Stimulated activated naive CD8-positive, alpha-beta T cell treated with anti-CD3 and anti-CD28 coated beads, Interleukin-15, amount 100 ng/mL, for 72 hours (primary cell): ENCODE results near the gene PRKG2.

Experiments used
- ATAC-seq: fragments of 150-1000 bp; cut with Tn5 transposase; 2 replicates; pipeline ENCODE4 v1.10.0; 2021; ENCODE audit warnings: mild to moderate bottlenecking, moderate library complexity
- DNase-seq, 2 donors: peaks; one replicate each; pipeline ENCODE4 v3.0.0; 2021 to 2022
- H3K27ac Mint-ChIP-seq, 2 donors: one replicate each; pipeline ENCODE4 v1.8.0; 2022; ENCODE audit warnings: mild to moderate bottlenecking in 2 of 2, mixed read lengths in 2 of 2, moderate library complexity in 2 of 2
- H3K27me3 Mint-ChIP-seq: one replicate; pipeline ENCODE4 v1.8.0; 2022; ENCODE audit warnings: mixed read lengths
- H3K4me1 Mint-ChIP-seq: one replicate; pipeline ENCODE4 v1.8.0; 2022; ENCODE audit warnings: mild to moderate bottlenecking, mixed read lengths
- H3K4me3 Mint-ChIP-seq, 2 donors: one replicate each; pipeline ENCODE4 v1.8.0; 2022; ENCODE audit warnings: mild to moderate bottlenecking in 2 of 2, mixed read lengths in 2 of 2, moderate library complexity in 1 of 2
- H3K9me3 Mint-ChIP-seq, 2 donors: one replicate each; pipeline ENCODE4 v1.8.0; 2022; ENCODE audit warnings: mixed read lengths in 2 of 2

The PRKG2 gene

DNA sequence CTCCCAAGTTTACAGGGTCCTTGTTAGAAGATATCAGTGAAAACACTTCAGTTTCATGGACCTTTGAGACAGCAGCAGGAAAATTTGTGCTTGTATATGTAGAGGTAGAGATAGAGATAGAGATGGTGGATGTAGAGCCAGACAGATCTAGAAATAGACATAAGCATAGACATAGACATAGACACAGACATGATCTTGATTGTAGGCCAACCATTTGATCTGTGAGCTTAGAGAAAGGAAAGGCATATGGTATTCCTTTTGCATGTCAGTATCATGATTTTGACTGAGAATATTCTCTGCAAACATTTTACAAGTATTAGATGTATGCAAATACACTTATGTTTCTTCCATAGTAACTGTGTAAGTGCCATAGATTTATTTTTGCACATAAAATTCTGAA, 65.0 kb downstream of the PRKG2 start:
- H3K27ac Mint-ChIP-seq, result no peak overlapping the region
- ATAC-seq, result no peak
- no peaks in the 10 kb centered on the region for H3K27me3 Mint-ChIP-seq
- H3K4me3 Mint-ChIP-seq, result no peak overlapping the region
- H3K4me1 Mint-ChIP-seq, result peaks cover 5% of the 10 kb centered on the region
- DNase-seq, result no peak
- no peaks in the 10 kb centered on the region for H3K9me3 Mint-ChIP-seq

DNA sequence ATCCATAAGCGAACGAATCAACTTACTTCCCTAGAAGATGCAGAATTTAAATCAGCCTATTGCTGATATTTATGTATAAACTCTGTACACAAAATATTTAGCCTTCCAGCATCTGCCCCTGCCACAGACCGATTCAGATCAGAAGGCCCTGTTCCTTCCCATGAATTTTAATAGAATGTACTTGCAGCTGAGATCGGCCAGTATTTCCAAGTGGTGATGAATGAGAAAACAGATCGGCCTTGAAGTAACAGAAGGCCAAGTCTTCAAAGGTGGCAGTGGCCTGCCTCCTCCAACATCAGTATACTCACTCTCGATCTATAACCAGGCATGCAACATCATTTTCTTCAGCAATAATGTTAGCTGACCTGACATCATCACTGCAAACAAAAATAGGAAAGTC, 66.4 kb downstream of the PRKG2 start:
- DNase-seq (no peak), ATAC-seq (no peak)
- Mint-ChIP-seq H3K27ac (peak overlapping the region in 1 of 2 donors; percentile 40), H3K4me3 (no peak overlapping the region), H3K4me1 (peaks cover 3% of the 10 kb centered on the region), H3K9me3 (no peaks in the 10 kb centered on the region), H3K27me3 (no peaks in the 10 kb centered on the region)

DNA sequence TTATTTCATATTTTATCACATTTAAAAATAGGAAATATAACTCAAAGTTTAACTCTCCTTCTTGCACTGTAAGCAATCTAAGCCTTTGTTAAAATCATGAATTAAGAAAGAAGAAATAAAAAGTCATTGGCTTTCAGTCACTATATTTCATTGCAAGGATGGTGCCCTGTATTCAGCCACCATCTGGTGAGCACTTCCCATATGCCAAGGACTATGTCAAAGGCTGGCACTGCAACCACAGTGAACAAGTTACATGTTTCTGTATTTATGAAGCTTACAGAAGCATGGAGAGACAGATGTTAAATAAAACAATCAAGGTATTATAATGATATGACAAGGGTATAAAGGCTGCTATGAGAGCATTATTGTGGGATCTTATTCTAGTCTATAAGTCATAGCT, 68.6 kb downstream of the PRKG2 start:
- H3K9me3 Mint-ChIP-seq, result no peaks in the 10 kb centered on the region
- DNase-seq, result no peak
- no peaks in the 10 kb centered on the region for H3K4me1 Mint-ChIP-seq
- H3K4me3 Mint-ChIP-seq, result no peak overlapping the region
- no peak for ATAC-seq
- no peaks in the 10 kb centered on the region for H3K27me3 Mint-ChIP-seq
- H3K27ac Mint-ChIP-seq, result no peak overlapping the region

DNA sequence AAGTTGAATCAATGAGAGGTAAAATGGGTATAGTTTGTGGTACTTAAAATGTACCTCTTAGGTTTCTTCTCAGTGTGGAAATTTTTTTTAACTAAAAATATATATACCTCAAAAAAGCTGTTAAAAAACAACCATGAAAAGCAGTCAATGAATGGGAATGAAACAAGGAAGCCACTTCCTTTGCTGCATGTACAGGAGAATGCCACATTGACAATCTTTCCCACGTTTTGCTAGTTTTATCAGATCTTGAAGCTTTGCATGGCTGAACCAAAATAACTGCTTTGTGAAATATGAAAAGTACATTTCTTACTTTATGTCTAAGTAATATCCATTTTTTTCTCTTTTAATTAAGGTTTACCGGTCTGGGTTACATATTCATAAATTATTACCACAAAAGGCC, 71.8 kb downstream of the PRKG2 start:
- H3K4me3 Mint-ChIP-seq, result no peak overlapping the region
- ATAC-seq, result no peak
- H3K27ac Mint-ChIP-seq, result no peak overlapping the region
- no peaks in the 10 kb centered on the region for H3K9me3 Mint-ChIP-seq
- H3K27me3 Mint-ChIP-seq, result no peaks in the 10 kb centered on the region
- no peaks in the 10 kb centered on the region for H3K4me1 Mint-ChIP-seq
- no peak for DNase-seq

DNA sequence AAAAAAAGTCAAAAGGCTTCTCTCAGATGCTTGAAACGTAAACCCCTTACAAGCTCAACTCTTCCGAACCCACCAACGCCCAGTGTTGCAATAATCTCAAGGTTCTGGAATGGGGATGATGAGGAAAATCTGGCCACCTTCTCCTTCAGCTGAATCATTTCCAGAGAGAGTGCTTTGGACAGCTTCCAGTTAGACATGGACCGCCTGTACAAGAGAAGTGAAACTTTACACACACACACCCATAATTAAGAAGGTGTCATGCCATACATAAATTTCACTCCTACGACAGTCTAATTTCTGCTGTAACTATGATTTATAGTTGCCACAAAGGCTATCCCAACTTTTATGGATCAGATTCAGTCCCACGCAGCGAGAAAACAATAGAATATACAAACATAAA, 72.3 kb downstream of the PRKG2 start:
- ATAC-seq (no peak), DNase-seq (no peak)
- no peak overlapping the region for H3K27ac Mint-ChIP-seq
- no peaks in the 10 kb centered on the region for H3K4me1 Mint-ChIP-seq
- no peak overlapping the region for H3K4me3 Mint-ChIP-seq
- H3K27me3 Mint-ChIP-seq, result no peaks in the 10 kb centered on the region
- no peaks in the 10 kb centered on the region for H3K9me3 Mint-ChIP-seq

DNA sequence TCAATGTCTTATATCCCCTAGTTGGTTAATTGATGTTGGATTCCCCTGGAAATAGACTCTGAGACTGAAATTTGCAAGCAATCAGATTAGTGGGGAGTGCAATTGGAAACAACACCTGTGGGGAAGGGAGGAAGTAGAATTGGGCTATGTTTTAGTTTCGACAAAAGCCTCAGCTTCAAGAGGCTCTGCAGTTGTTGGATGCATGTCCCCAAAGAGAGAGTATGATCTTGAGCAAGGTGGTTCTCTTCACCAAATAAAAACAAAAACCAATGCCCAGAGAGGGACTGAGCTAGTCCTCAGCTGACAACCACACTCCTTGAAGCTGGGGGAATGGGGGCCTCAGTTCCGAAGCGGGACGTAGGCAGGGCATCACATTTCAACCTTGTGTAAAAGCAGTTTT, 77.1 kb downstream of the PRKG2 start:
- DNase-seq (no peak), ATAC-seq (no peak)
- no peaks in the 10 kb centered on the region for H3K27me3 Mint-ChIP-seq
- no peak overlapping the region for H3K4me3 Mint-ChIP-seq
- H3K27ac Mint-ChIP-seq, result no peak overlapping the region
- H3K4me1 Mint-ChIP-seq, result no peaks in the 10 kb centered on the region
- no peaks in the 10 kb centered on the region for H3K9me3 Mint-ChIP-seq

DNA sequence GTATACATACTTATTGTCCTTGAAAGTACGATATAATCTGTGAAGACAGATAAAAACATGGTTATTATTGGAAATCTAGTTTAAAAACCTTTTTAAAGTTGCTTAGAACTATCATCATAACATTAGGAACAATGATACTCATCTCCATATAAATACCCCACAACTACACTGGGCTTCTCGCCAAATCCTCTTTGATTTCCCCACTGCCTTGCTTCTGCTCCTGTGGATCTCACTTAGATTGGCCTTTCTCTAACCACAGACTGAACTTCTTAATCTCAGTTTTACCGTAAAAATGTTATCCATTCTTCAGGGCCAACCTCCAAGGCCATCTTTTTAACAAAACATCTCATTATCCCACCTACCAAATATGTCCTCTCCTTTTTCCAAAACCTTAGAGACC, 77.6 kb downstream of the PRKG2 start:
- Mint-ChIP-seq H3K9me3 (no peaks in the 10 kb centered on the region), H3K27ac (no peak overlapping the region), H3K4me3 (no peak overlapping the region), H3K27me3 (no peaks in the 10 kb centered on the region), H3K4me1 (no peaks in the 10 kb centered on the region)
- no peak for DNase-seq
- ATAC-seq, result no peak

DNA sequence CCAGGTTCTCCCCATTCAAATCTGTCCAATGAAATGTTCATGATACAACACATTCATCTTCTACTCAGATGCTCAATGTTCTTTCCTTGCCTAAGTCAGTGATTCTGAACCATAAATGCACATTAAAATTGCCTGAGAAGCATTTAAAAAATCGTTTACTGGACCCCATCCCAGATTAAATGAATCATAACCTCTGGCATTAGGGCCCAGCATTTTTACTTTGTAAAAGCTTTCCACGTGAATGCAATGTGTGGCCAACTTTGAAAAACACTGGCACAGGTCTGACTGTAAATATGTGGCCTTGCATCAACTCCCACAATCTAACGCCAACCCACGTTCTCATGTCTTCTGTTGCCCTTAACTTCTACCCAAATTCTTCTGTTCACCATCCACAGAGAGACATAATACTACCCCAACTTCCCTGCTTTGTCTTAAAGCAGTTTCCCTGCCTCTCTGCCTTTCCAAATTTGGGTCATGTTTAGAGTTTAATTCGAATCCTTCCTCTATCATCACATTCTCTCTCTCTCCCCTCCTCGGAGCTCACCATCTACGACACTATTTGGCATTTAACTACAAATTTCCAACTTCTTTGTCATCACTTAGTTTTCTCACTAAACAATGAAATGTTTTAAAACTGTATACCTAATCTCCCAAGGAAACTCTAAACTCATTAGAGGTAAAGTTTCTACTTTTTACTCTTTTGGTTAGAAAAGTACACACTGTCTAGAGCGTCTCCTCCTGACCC, 78.7 kb downstream of the PRKG2 start:
- Mint-ChIP-seq H3K4me3 (no peak overlapping the region), H3K27ac (no peak overlapping the region), H3K4me1 (no peaks in the 10 kb centered on the region), H3K27me3 (no peaks in the 10 kb centered on the region), H3K9me3 (no peaks in the 10 kb centered on the region)
- no peak for ATAC-seq
- DNase-seq, result no peak

DNA sequence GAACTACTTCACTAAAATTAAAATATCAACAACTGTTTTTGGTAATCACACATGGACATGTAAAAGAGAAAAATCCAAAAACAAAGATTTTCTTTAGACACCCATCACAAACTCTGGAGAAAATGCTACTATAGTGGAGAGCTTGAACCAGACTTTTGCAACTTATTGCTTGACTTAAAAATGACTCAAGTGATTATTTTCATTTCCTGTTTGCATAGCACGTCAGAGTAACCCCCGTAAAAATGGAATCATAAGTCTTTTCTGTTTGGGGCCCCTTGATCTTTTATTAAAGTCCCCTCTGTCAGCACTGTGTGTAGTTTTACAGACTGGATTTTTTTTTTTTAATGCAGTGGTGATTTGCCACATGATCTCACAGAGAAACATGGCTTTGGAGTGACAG, 79.5 kb downstream of the PRKG2 start:
- Mint-ChIP-seq H3K9me3 (no peaks in the 10 kb centered on the region), H3K4me3 (no peak overlapping the region), H3K4me1 (no peaks in the 10 kb centered on the region), H3K27ac (no peak overlapping the region), H3K27me3 (no peaks in the 10 kb centered on the region)
- DNase-seq, result no peak
- ATAC-seq, result no peak

DNA sequence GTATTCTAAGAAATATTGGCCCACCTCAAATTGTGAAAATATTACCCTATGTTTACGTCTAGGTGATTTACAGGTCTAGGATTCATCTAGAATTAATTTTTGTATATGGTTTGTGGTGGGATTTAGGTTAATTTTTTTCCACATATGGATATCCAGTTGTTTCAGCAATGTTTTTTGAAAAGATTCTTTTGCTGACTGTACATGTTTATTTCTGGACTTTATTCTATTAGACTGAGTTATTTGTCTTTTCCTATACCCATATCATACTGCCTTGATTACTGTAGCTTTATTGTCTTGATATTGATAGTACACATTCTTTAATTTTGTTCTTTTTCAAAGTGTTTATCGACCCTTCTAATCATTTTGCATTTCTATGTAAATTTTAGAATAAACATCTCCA, 83.5 kb downstream of the PRKG2 start:
- Mint-ChIP-seq H3K9me3 (peaks cover 0 to 13% of the 10 kb centered on the region in 2 donors), H3K27ac (no peak overlapping the region), H3K27me3 (peaks cover 9% of the 10 kb centered on the region), H3K4me3 (no peak overlapping the region), H3K4me1 (no peaks in the 10 kb centered on the region)
- DNase-seq, result no peak
- ATAC-seq, result no peak

DNA sequence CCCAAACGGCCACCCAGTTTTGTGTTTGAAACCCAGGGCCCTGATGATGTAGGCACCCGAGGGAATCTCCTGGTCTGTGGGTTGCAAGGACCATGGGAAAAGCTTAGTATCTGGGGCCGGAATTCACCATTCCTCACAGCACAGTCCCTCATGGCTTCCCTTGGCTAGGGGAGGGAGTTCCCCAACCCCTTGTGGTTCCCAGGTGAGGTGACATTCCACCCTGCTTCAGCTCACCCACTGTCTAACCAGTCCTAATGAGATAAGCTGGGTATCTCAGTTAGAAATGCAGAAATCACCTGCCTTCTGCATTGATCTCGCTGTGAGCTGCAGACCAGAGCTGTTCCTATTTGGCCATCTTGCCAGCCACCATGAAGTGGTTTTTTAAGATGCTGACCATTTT, 84.0 kb downstream of the PRKG2 start:
- Mint-ChIP-seq H3K4me1 (no peaks in the 10 kb centered on the region), H3K4me3 (no peak overlapping the region), H3K27me3 (peaks cover 9% of the 10 kb centered on the region), H3K9me3 (peaks cover 0 to 13% of the 10 kb centered on the region in 2 donors), H3K27ac (no peak overlapping the region)
- ATAC-seq (no peak), DNase-seq (no peak)

DNA sequence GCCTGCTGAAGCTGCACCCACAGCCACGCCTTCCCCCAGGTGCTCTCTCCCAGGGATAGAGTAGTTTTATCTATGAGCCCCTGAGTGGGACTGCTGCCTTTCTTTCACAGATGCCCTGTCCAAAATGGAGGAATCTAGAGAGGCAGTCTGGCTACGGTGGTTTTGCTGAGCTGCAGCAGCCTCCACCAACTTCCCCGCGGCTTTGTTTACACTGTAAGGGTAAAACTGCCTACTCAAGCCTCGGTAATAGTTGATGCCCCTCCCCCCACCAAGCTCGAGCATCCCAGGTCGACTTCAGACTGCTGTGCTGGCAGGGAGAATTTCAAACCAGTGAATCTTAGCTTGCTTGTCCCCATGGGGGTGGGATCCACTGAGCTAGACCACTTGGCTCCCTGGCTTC, 84.5 kb downstream of the PRKG2 start:
- DNase-seq, result no peak
- Mint-ChIP-seq H3K4me1 (no peaks in the 10 kb centered on the region), H3K4me3 (no peak overlapping the region), H3K27me3 (peaks cover 9% of the 10 kb centered on the region), H3K9me3 (peaks cover 0 to 13% of the 10 kb centered on the region in 2 donors), H3K27ac (no peak overlapping the region)
- ATAC-seq, result no peak

DNA sequence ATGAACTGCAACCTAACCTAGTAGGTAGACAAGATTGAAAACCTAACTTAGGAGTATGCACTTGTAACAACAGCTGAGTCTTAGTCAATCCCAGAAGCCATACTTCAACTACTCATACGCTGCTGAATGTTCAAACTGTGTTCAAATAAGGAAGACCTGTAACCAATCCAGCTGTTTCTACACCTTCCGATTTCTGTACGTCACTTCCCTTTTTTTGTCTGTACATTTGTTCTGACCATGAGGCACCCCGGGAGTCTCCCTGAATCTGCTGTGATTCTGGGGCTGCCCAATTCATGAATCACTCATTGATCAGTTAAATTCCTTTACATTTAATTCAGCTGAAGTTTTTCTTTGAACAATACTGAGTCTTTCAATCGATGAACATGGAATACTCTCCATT, 95.0 kb downstream of the PRKG2 start:
- Mint-ChIP-seq H3K4me3 (no peak overlapping the region), H3K4me1 (no peaks in the 10 kb centered on the region), H3K27me3 (no peaks in the 10 kb centered on the region), H3K27ac (no peak overlapping the region), H3K9me3 (no peaks in the 10 kb centered on the region)
- no peak for ATAC-seq
- no peak for DNase-seq

DNA sequence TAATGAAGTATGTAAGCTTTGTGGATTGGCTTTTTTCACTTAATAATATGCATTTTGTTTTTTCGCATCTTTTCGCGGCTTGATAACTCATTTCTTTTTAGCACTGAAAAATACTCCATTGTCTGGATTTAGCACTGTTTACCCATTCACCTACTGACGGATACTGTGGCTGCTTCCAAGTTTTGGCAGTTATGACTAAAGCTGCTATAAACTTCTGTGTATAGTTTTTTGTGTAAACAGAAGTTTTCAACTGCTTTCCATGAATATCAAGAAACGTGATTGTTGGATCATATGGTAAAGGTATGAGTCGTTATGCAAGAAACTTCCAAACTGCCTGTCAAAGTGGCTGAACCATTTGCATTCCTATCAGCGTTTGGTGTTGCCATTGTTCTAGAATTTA, 96.9 kb downstream of the PRKG2 start:
- peaks cover 10% of the 10 kb centered on the region for H3K4me1 Mint-ChIP-seq
- no peaks in the 10 kb centered on the region for H3K9me3 Mint-ChIP-seq
- DNase-seq (no peak), ATAC-seq (no peak)
- no peak overlapping the region for H3K27ac Mint-ChIP-seq
- H3K27me3 Mint-ChIP-seq, result no peaks in the 10 kb centered on the region
- H3K4me3 Mint-ChIP-seq, result no peak overlapping the region

DNA sequence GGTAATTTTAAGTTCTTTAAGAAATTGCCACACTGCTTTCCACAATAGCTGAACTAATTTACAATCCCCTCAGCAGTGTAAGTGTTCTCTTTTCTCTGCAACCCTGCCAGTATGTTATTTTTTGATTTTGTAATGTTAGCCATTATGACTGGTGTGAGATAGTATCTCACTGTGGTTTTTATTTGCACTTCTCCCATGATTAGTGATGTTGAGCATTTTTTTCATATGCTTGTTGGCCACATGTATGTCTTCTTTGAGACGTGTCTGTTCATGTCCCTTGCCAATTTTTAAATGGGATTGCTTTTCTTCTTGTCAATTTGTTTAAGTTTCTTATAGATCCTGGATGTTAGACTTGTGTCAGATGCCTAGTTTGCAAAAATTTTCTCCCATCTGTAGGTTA, 98.5 kb downstream of the PRKG2 start:
- no peak for ATAC-seq
- H3K4me1 Mint-ChIP-seq, result peaks cover 15% of the 10 kb centered on the region
- no peaks in the 10 kb centered on the region for H3K9me3 Mint-ChIP-seq
- no peaks in the 10 kb centered on the region for H3K27me3 Mint-ChIP-seq
- H3K4me3 Mint-ChIP-seq, result no peak overlapping the region
- H3K27ac Mint-ChIP-seq, result no peak overlapping the region
- DNase-seq, result no peak

DNA sequence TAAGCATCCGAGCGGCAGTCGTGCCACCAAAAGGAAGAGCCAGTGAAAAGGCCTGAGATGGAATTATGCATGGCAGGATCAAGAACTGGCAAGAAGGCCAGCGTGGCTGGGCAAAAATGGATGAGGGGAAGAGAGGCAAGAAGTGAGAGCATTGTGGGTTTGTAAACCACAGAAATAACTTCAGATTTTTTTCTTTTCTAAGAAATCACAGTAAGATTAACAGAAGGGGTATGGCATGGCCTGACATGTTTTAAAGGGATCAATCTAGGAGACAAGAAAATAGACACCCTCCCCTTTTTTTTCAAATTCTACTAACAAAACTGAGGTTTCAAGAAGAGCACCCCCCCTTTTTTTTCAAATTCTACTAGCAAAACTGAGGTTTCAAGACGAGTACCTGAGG, 102.0 kb downstream of the PRKG2 start:
- peaks cover 15% of the 10 kb centered on the region for H3K4me1 Mint-ChIP-seq
- no peak overlapping the region for H3K4me3 Mint-ChIP-seq
- H3K27me3 Mint-ChIP-seq, result no peaks in the 10 kb centered on the region
- no peak overlapping the region for H3K27ac Mint-ChIP-seq
- H3K9me3 Mint-ChIP-seq, result no peaks in the 10 kb centered on the region
- DNase-seq (no peak), ATAC-seq (no peak)

DNA sequence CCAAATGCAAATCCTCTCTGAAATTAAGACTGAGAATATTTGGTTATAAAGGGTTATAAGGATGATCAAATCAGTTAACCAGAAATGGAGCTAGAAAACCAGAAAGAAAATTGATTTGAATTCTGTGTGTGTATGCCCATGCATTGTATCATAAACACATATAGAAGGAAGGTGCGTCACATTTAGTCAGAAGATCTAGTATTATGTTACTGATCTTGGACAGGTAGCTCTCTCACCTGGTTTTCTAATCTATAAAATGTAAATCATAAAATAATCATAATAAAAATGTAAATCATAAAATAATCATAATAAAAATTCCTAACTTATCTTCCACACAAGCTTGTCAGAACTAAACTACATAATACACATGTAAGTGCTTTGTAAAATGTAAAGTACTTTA, 105.7 kb downstream of the PRKG2 start:
- Mint-ChIP-seq H3K4me1 (peaks cover 15% of the 10 kb centered on the region), H3K9me3 (no peaks in the 10 kb centered on the region), H3K27ac (no peak overlapping the region), H3K4me3 (no peak overlapping the region), H3K27me3 (no peaks in the 10 kb centered on the region)
- ATAC-seq, result no peak
- DNase-seq, result no peak
